Uterus (tissue), 4 donors: ENCODE data around the gene ROCK2. TPM values are rescaled to one million over a fixed set of nuclear protein-coding genes. Genes with fewer than 3 reads are reported as not detected.

Experiments
- small RNA-seq: library from RNA; depleted of rRNA; stranded (forward); fragments of <200 nt; gene quantifications from one replicate; pipeline ENCODE3, GENCODE V24; 2016
- total RNA-seq, 4 donors: library from RNA; depleted of rRNA in 3 of 4; stranded (reverse); fragments of >200 nt in 3 of 4; gene quantifications; one replicate each; pipeline versions ENCODE4 v1.1.0 to v1.2.4, GENCODE V29; 2014 to 2023
- donor health status: DM: yes; HTN: yes; CAD: no.

ROCK2 gene
- total RNA-seq, 4 donors from 2014 or later = 78.5 to 143 (median 122) TPM

Small RNAs within 50 kb of the gene (small RNA-seq; reads per million reads assigned to genes)
- not detected for gene RNU6-1081P

Other genes with a start within 250 kb of the ROCK2 start
- gene SLC66A3, start 189.2 kb downstream of the ROCK2 start, total RNA-seq = 10 to 100 TPM; 22.2 to 51.7 (median 37.7) TPM
- 10 to 100 TPM; 10.2 to 25.0 (median 20.7) TPM for gene E2F6, start 121.5 kb upstream of the ROCK2 start, total RNA-seq
- gene GREB1, start 189.4 kb upstream of the ROCK2 start, total RNA-seq = 100 to 1,000 TPM in 2 of 4 donors, 10 to 100 TPM in 2; 20.3 to 166 (median 78.8) TPM